Breast epithelium (tissue), 4 donors: ENCODE data around the gene GPR137B. TPM values are rescaled to one million over a fixed set of nuclear protein-coding genes. Genes with fewer than 3 reads are reported as not detected.

Source experiments
- DNase-seq, 2 donors: peaks; one replicate each; pipeline ENCODE4 v3.0.0-alpha.2; 2019; ENCODE audit warnings: low spot score in 2 of 2
- H3K27ac ChIP-seq, 2 donors: fragments of 200-600 bp; sonication (generic) in 1 of 2; one replicate each; pipeline ENCODE4 v1.5.1; 2016 to 2019; ENCODE audit warnings: mild to moderate bottlenecking in 1 of 2
- H3K27me3 ChIP-seq, 2 donors: fragments of 200-600 bp; sonication (generic) in 1 of 2; one replicate each; pipeline versions ENCODE4 v1.5.1 to v1.6.0; 2017 to 2019; ENCODE audit warnings: control low read depth in 1 of 2, mild to moderate bottlenecking in 1 of 2
- H3K36me3 ChIP-seq: fragments of 200-600 bp; one replicate; pipeline ENCODE4 v1.5.1; 2019
- H3K4me1 ChIP-seq, 2 donors: fragments of 200-600 bp; sonication (generic); one replicate each; pipeline ENCODE4 v1.5.1; 2016 to 2019; ENCODE audit warnings: control low read depth in 1 of 2
- H3K4me3 ChIP-seq, 3 donors: fragments of 200-600 bp; sonication (generic); 1 replicate in 2 of 3; 2 replicates in 1 of 3; pipeline ENCODE4 v1.5.1; 2016 to 2019; ENCODE audit warnings: mild to moderate bottlenecking in 3 of 3, moderate library complexity in 2 of 3
- H3K9me3 ChIP-seq, 2 donors: fragments of 200-600 bp; sonication (generic) in 1 of 2; one replicate each; pipeline ENCODE4 v1.5.1; 2016 to 2019; ENCODE audit warnings: control low read depth in 1 of 2
- CTCF ChIP-seq, 3 donors: fragments of 450-650 bp; IDR thresholded peaks; one replicate each; pipeline ENCODE4 v1.5.1; 2016 to 2017; ENCODE audit warnings: antibody characterized with exemption in 3 of 3, mild to moderate bottlenecking in 3 of 3, moderate library complexity in 3 of 3
- POLR2A ChIP-seq: fragments of 450-650 bp; IDR thresholded peaks from one replicate; pipeline ENCODE4 v1.6.1; 2016; ENCODE audit warnings: antibody characterized with exemption, mild to moderate bottlenecking, moderate library complexity
- POLR2AphosphoS5 ChIP-seq, 3 donors: sonication (generic); formaldehyde crosslinking; IDR thresholded peaks; one replicate each; pipeline ENCODE4 v1.6.1; 2017; ENCODE audit warnings: antibody characterized with exemption in 3 of 3
- intact Hi-C: fragments of 100-400 bp; cut with DNase I; formaldehyde crosslinking; loops from one replicate; pipeline ENCODE4 v1.15.1; 2023; ENCODE audit warnings: low total_unique reads
- total RNA-seq, 3 donors: library from RNA; depleted of rRNA; stranded (reverse); fragments of >200 nt; gene quantifications; one replicate each; pipeline ENCODE4 v1.1.0, GENCODE V29; 2016

GPR137B gene
- total RNA-seq, 3 donors from 2014 or later, result 24.1 to 29.6 (median 25.6) TPM

GRCh38 chr1:236247286-236247685 is 104.9 kb downstream of the GPR137B start:
- no peaks in the 10 kb centered on the region for H3K9me3 ChIP-seq
- intact Hi-C loops, result no loop called here
- no peak overlapping the region for H3K27ac ChIP-seq
- no peaks in the 10 kb centered on the region for H3K36me3 ChIP-seq
- DNase-seq, result no peak
- H3K4me3 ChIP-seq, result no peak overlapping the region
- H3K4me1 ChIP-seq, result no peaks in the 10 kb centered on the region
- TF ChIP-seq POLR2AphosphoS5 (IDR thresholded peaks at IDR 0.05) (no peak), CTCF (IDR thresholded peaks at IDR 0.05) (no peak), POLR2A (no peak)
- H3K27me3 ChIP-seq, result no peaks in the 10 kb centered on the region

- H3K4me3 ChIP-seq, result no peak overlapping the region
- no peaks in the 10 kb centered on the region for H3K4me1 ChIP-seq
- H3K27ac ChIP-seq, result no peak overlapping the region
- no peaks in the 10 kb centered on the region for H3K9me3 ChIP-seq
- TF ChIP-seq CTCF (IDR thresholded peaks at IDR 0.05), result no peak
- TF ChIP-seq POLR2AphosphoS5 (IDR thresholded peaks at IDR 0.05), result no peak
- TF ChIP-seq POLR2A, result no peak
- intact Hi-C loops, result no loop called here
- no peaks in the 10 kb centered on the region for H3K36me3 ChIP-seq
- no peak for DNase-seq
- no peaks in the 10 kb centered on the region for H3K27me3 ChIP-seq
Measured at GRCh38 chr1:236251587-236251986, 109.2 kb downstream of the GPR137B start.

- no peak for DNase-seq
- H3K4me1 ChIP-seq, result no peaks in the 10 kb centered on the region
- intact Hi-C loops, result no loop called here
- no peaks in the 10 kb centered on the region for H3K27me3 ChIP-seq
- peaks cover 6 to 7% of the 10 kb centered on the region in 2 donors for H3K9me3 ChIP-seq
- no peaks in the 10 kb centered on the region for H3K36me3 ChIP-seq
- H3K27ac ChIP-seq, result no peak overlapping the region
- TF ChIP-seq POLR2AphosphoS5 (IDR thresholded peaks at IDR 0.05) (no peak), CTCF (IDR thresholded peaks at IDR 0.05) (no peak), POLR2A (no peak)
- no peak overlapping the region for H3K4me3 ChIP-seq
Measured at GRCh38 chr1:236253119-236253518, 110.8 kb downstream of the GPR137B start.

GRCh38 chr1:236253918-236254637 is 111.7 kb downstream of the GPR137B start:
- no peaks in the 10 kb centered on the region for H3K27me3 ChIP-seq
- H3K36me3 ChIP-seq, result no peaks in the 10 kb centered on the region
- intact Hi-C loops, result no loop called here
- peaks cover 12 to 16% of the 10 kb centered on the region in 2 donors for H3K9me3 ChIP-seq
- TF ChIP-seq CTCF (IDR thresholded peaks at IDR 0.05) (no peak), POLR2AphosphoS5 (IDR thresholded peaks at IDR 0.05) (no peak), POLR2A (no peak)
- no peaks in the 10 kb centered on the region for H3K4me1 ChIP-seq
- no peak overlapping the region for H3K4me3 ChIP-seq
- no peak overlapping the region for H3K27ac ChIP-seq
- DNase-seq, result no peak

GRCh38 chr1:236257216-236257615 is 114.9 kb downstream of the GPR137B start:
- no peaks in the 10 kb centered on the region for H3K27me3 ChIP-seq
- no peak overlapping the region for H3K27ac ChIP-seq
- H3K36me3 ChIP-seq, result peaks cover 3% of the 10 kb centered on the region
- H3K4me1 ChIP-seq, result no peaks in the 10 kb centered on the region
- DNase-seq, result no peak
- peaks cover 20 to 35% of the 10 kb centered on the region in 2 donors for H3K9me3 ChIP-seq
- intact Hi-C loops, result no loop called here
- no peak overlapping the region for H3K4me3 ChIP-seq
- TF ChIP-seq POLR2A (no peak), POLR2AphosphoS5 (IDR thresholded peaks at IDR 0.05) (no peak), CTCF (IDR thresholded peaks at IDR 0.05) (no peak)
